H1 (cell line): ENCODE results near the gene ALG6.

Experiments
- CBX8 ChIP-seq: fragments of 300-800, 300-1000 bp; sonication (generic); IDR thresholded peaks from 2 replicates; pipeline ENCODE4 v1.7.1; 2016; ENCODE audit warnings: low read depth, low read length, borderline replicate concordance
- CREB1 ChIP-seq: IDR thresholded peaks from 2 replicates; pipeline ENCODE4 v1.6.1; 2012; ENCODE audit warnings: inconsistent platforms
- EGR1 ChIP-seq: IDR thresholded peaks from 2 replicates; pipeline ENCODE4 v1.6.1; 2011; ENCODE audit warnings: low read depth, low read length, borderline replicate concordance
- EZH2 ChIP-seq: fragments of 200-600 bp; sonication (generic); IDR thresholded peaks from 2 replicates; pipeline ENCODE4 v1.7.1; 2012; ENCODE audit warnings: low read depth, mild to moderate bottlenecking, moderate library complexity, low read length, inconsistent platforms; ENCODE audit not compliant: severe bottlenecking
- GABPA ChIP-seq: IDR thresholded peaks from 2 replicates; pipeline ENCODE4 v1.6.1; 2011; ENCODE audit warnings: mild to moderate bottlenecking, low read length, moderate library complexity, borderline replicate concordance; ENCODE audit not compliant: insufficient read depth
- NRF1 ChIP-seq: IDR thresholded peaks from 2 replicates; pipeline ENCODE4 v1.6.1; 2011; ENCODE audit warnings: mild to moderate bottlenecking, low read depth, low read length, improper control_type of control experiment
- POLR2AphosphoS5 ChIP-seq: IDR thresholded peaks from 2 replicates; pipeline ENCODE4 v1.6.1; 2011; ENCODE audit warnings: low read depth, low read length
- RBBP5 ChIP-seq: IDR thresholded peaks from 2 replicates; pipeline ENCODE4 v1.7.1; 2012; ENCODE audit warnings: low read depth, mild to moderate bottlenecking, inconsistent platforms, low read length, moderate library complexity, borderline replicate concordance
- TAF7 ChIP-seq: optimal IDR thresholded peaks from 2 replicates; pipeline ENCODE3; 2011; ENCODE audit warnings: low read depth, mild to moderate bottlenecking, inconsistent platforms, low read length, moderate library complexity, borderline replicate concordance
- TF ChIP-seq, protein P1 (sequence below): IDR thresholded peaks from 2 replicates; pipeline ENCODE4 v1.6.1; 2011; ENCODE audit warnings: low read length, improper control_type of control experiment
- TF ChIP-seq, protein P2 (sequence below): fragments of 300-600 bp; sonication (generic); IDR thresholded peaks from 2 replicates; pipeline ENCODE4 v1.7.1; 2012; ENCODE audit warnings: low read length, moderate library complexity, mild to moderate bottlenecking, inconsistent platforms; ENCODE audit not compliant: insufficient replicate concordance
- TF ChIP-seq, protein P3 (sequence below), 3 experiments: IDR thresholded peaks; 1 replicate in 2 of 3; 2 replicates in 1 of 3; pipeline versions ENCODE4 v1.5.1 to v1.6.1; 2011; ENCODE audit warnings: low read length in 3 of 3, mild to moderate bottlenecking in 3 of 3, inconsistent platforms in 2 of 3, low read depth in 1 of 3, moderate library complexity in 1 of 3; ENCODE audit not compliant: insufficient read depth in 1 of 3; ENCODE audit errors: control extremely low read depth in 1 of 3
- TF ChIP-seq, protein P4 (sequence below): IDR thresholded peaks from 2 replicates; pipeline ENCODE4 v1.6.1; 2011; ENCODE audit warnings: low read depth, mild to moderate bottlenecking, low read length; ENCODE audit not compliant: insufficient read depth

DNA sequence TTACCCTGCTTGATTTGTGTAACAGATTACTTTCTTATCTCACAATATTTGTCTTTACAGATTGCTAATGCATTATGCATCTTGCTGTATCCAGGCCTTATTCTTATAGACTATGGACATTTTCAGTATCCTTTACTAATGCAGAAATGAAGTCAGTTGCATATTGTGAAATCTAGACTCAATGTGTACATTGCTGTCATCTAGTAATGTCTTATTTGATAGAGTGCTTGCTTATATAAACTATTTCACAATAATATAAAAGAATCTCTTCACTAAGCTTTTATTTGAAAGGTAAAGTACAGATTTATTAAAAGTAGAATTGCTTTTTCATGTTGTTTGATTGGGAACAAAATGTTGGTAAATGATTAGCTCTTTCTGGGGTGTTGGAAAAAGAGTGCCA lies 39.6 kb downstream of the ALG6 start:
- TF ChIP-seq EZH2 (no peak), EGR1 (no peak), NRF1 (no peak), GABPA (no peak), RBBP5 (no peak), TAF7 (no peak), POLR2AphosphoS5 (no peak), CBX8 (no peak), CREB1 (no peak)
- TF ChIP-seq, protein P1, sequence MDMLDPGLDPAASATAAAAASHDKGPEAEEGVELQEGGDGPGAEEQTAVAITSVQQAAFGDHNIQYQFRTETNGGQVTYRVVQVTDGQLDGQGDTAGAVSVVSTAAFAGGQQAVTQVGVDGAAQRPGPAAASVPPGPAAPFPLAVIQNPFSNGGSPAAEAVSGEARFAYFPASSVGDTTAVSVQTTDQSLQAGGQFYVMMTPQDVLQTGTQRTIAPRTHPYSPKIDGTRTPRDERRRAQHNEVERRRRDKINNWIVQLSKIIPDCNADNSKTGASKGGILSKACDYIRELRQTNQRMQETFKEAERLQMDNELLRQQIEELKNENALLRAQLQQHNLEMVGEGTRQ, result no peak
- TF ChIP-seq, protein P2, sequence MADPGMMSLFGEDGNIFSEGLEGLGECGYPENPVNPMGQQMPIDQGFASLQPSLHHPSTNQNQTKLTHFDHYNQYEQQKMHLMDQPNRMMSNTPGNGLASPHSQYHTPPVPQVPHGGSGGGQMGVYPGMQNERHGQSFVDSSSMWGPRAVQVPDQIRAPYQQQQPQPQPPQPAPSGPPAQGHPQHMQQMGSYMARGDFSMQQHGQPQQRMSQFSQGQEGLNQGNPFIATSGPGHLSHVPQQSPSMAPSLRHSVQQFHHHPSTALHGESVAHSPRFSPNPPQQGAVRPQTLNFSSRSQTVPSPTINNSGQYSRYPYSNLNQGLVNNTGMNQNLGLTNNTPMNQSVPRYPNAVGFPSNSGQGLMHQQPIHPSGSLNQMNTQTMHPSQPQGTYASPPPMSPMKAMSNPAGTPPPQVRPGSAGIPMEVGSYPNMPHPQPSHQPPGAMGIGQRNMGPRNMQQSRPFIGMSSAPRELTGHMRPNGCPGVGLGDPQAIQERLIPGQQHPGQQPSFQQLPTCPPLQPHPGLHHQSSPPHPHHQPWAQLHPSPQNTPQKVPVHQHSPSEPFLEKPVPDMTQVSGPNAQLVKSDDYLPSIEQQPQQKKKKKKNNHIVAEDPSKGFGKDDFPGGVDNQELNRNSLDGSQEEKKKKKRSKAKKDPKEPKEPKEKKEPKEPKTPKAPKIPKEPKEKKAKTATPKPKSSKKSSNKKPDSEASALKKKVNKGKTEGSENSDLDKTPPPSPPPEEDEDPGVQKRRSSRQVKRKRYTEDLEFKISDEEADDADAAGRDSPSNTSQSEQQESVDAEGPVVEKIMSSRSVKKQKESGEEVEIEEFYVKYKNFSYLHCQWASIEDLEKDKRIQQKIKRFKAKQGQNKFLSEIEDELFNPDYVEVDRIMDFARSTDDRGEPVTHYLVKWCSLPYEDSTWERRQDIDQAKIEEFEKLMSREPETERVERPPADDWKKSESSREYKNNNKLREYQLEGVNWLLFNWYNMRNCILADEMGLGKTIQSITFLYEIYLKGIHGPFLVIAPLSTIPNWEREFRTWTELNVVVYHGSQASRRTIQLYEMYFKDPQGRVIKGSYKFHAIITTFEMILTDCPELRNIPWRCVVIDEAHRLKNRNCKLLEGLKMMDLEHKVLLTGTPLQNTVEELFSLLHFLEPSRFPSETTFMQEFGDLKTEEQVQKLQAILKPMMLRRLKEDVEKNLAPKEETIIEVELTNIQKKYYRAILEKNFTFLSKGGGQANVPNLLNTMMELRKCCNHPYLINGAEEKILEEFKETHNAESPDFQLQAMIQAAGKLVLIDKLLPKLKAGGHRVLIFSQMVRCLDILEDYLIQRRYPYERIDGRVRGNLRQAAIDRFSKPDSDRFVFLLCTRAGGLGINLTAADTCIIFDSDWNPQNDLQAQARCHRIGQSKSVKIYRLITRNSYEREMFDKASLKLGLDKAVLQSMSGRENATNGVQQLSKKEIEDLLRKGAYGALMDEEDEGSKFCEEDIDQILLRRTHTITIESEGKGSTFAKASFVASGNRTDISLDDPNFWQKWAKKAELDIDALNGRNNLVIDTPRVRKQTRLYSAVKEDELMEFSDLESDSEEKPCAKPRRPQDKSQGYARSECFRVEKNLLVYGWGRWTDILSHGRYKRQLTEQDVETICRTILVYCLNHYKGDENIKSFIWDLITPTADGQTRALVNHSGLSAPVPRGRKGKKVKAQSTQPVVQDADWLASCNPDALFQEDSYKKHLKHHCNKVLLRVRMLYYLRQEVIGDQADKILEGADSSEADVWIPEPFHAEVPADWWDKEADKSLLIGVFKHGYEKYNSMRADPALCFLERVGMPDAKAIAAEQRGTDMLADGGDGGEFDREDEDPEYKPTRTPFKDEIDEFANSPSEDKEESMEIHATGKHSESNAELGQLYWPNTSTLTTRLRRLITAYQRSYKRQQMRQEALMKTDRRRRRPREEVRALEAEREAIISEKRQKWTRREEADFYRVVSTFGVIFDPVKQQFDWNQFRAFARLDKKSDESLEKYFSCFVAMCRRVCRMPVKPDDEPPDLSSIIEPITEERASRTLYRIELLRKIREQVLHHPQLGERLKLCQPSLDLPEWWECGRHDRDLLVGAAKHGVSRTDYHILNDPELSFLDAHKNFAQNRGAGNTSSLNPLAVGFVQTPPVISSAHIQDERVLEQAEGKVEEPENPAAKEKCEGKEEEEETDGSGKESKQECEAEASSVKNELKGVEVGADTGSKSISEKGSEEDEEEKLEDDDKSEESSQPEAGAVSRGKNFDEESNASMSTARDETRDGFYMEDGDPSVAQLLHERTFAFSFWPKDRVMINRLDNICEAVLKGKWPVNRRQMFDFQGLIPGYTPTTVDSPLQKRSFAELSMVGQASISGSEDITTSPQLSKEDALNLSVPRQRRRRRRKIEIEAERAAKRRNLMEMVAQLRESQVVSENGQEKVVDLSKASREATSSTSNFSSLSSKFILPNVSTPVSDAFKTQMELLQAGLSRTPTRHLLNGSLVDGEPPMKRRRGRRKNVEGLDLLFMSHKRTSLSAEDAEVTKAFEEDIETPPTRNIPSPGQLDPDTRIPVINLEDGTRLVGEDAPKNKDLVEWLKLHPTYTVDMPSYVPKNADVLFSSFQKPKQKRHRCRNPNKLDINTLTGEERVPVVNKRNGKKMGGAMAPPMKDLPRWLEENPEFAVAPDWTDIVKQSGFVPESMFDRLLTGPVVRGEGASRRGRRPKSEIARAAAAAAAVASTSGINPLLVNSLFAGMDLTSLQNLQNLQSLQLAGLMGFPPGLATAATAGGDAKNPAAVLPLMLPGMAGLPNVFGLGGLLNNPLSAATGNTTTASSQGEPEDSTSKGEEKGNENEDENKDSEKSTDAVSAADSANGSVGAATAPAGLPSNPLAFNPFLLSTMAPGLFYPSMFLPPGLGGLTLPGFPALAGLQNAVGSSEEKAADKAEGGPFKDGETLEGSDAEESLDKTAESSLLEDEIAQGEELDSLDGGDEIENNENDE, result no peak
- TF ChIP-seq, protein P3, sequence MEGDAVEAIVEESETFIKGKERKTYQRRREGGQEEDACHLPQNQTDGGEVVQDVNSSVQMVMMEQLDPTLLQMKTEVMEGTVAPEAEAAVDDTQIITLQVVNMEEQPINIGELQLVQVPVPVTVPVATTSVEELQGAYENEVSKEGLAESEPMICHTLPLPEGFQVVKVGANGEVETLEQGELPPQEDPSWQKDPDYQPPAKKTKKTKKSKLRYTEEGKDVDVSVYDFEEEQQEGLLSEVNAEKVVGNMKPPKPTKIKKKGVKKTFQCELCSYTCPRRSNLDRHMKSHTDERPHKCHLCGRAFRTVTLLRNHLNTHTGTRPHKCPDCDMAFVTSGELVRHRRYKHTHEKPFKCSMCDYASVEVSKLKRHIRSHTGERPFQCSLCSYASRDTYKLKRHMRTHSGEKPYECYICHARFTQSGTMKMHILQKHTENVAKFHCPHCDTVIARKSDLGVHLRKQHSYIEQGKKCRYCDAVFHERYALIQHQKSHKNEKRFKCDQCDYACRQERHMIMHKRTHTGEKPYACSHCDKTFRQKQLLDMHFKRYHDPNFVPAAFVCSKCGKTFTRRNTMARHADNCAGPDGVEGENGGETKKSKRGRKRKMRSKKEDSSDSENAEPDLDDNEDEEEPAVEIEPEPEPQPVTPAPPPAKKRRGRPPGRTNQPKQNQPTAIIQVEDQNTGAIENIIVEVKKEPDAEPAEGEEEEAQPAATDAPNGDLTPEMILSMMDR (IDR thresholded peaks at IDR 0.05; ENCODE audit: control extremely low read depth in 1 of 3, insufficient read depth in 1 of 3, low read depth in 1 of 3, low read length in 3 of 3), result no peak
- TF ChIP-seq, protein P4, sequence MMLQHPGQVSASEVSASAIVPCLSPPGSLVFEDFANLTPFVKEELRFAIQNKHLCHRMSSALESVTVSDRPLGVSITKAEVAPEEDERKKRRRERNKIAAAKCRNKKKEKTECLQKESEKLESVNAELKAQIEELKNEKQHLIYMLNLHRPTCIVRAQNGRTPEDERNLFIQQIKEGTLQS, result no peak
